NCI-H1417 (cell line): ENCODE measurements around the gene GRIK3.

ENCODE experiments used
- DNase-seq, 3 experiments: peaks; one replicate each; lab custom pipeline; 2025; lab: John Stamatoyannopoulos, UW

Gene GRIK3

GRCh38 chr1:37043101-37043500 lies 8.8 kb upstream of the GRIK3 start:
- no peak for DNase-seq

GRCh38 chr1:37042506-37042905 lies 8.2 kb upstream of the GRIK3 start:
- DNase-seq = no peak

- DNase-seq = no peak
Measured at GRCh38 chr1:37041483-37041882, 7.2 kb upstream of the GRIK3 start.

GRCh38 chr1:37040773-37041172 lies 6.5 kb upstream of the GRIK3 start:
- DNase-seq = peak; percentile 61 to 84 (median 76)

GRCh38 chr1:37040261-37040660 lies 5.9 kb upstream of the GRIK3 start:
- peak; percentile 68 to 90 (median 83) for DNase-seq

GRCh38 chr1:37038227-37039093 lies 4.1 kb upstream of the GRIK3 start:
- DNase-seq = peak; percentile 90 to 99 (median 97)

GRCh38 chr1:37037690-37038089 lies 3.4 kb upstream of the GRIK3 start:
- DNase-seq = peak; percentile 48 to 76 (median 62)

GRCh38 chr1:37036667-37037053 lies 2.3 kb upstream of the GRIK3 start:
- peak; percentile 36 to 52 (median 50) for DNase-seq

GRCh38 chr1:37035796-37036666 lies 1.7 kb upstream of the GRIK3 start:
- peak; percentile 53 to 89 (median 88) for DNase-seq

GRCh38 chr1:37035014-37035691 lies 838 bp upstream of the GRIK3 start:
- DNase-seq = peak in 2 of 3 experiments; percentile 67 to 85

- peak in 2 of 3 experiments; percentile 78 to 81 for DNase-seq
Measured at GRCh38 chr1:37033355-37034101, 787 bp downstream of the GRIK3 start.

- peak in 2 of 3 experiments; percentile 43 to 52 for DNase-seq
Measured at GRCh38 chr1:37032660-37033354, 1.5 kb downstream of the GRIK3 start.

GRCh38 chr1:37031871-37032270 lies 2.4 kb downstream of the GRIK3 start:
- DNase-seq = no peak

GRCh38 chr1:37031429-37031828 lies 2.9 kb downstream of the GRIK3 start:
- peak in 1 of 3 experiments; percentile 7 for DNase-seq

- no peak for DNase-seq
Measured at GRCh38 chr1:37028981-37029617, 5.2 kb downstream of the GRIK3 start.

GRCh38 chr1:37021502-37021901 lies 12.8 kb downstream of the GRIK3 start:
- no peak for DNase-seq

GRCh38 chr1:37020653-37021277 lies 13.6 kb downstream of the GRIK3 start:
- DNase-seq = no peak

GRCh38 chr1:37018510-37018909 lies 15.8 kb downstream of the GRIK3 start:
- no peak for DNase-seq

GRCh38 chr1:37017720-37018119 lies 16.6 kb downstream of the GRIK3 start:
- no peak for DNase-seq

GRCh38 chr1:37016121-37016520 lies 18.2 kb downstream of the GRIK3 start:
- no peak for DNase-seq
